ENCODE data around the gene PLEK. TPM values are rescaled to one million over a fixed set of nuclear protein-coding genes. Genes with fewer than 3 reads are reported as not detected.

PLEK gene
- total and polyA plus RNA-seq, 10 of the 15 experiments (the other 5 are each of a cell fraction or from before 2014, with no cell fraction given) = 229 to 804 (median 362) TPM

DNA sequence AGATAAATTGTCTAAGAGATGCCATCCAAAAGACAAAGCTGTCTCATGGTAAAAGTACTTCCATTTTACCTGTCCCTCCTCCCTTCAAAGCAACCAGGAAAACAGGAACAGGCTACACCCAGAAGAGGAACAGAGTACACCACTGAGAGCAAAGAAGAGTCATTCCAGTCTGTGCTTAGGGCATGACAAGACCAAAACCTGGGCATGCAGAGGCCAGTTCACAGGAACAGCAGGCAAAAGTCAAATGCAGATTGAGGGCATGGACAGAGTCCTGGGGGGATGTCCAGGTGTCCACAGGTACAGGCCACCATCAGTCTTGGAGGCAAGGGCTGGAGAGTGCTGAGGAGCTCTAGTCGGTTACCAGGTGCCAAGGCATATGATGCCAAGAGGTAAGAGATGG, 23.7 kb downstream of the PLEK start:
- Histone ChIP-seq H3K4me1 (ENCODE audit: control insufficient read depth, insufficient read depth, low read length) (peaks cover 58% of the 10 kb centered on the region), H3K79me2 (ENCODE audit: control insufficient read depth, insufficient read depth, low read length) (peaks cover 77% of the 10 kb centered on the region), H2AFZ (ENCODE audit: control insufficient read depth, low read depth, low read length) (no peak overlapping the region), H4K20me1 (ENCODE audit: control insufficient read depth, insufficient read depth) (no peaks in the 10 kb centered on the region), H3K9ac (ENCODE audit: control insufficient read depth, insufficient read depth, low read length) (peak overlapping the region; percentile 73), H3K36me3 (ENCODE audit: control insufficient read depth in 2 of 2, insufficient read depth in 2 of 2, low read length in 1 of 2) (peaks cover 18 to 46% of the 10 kb centered on the region in 2 experiments), H3K9me3 (replicated peaks; ENCODE audit: control insufficient read depth, insufficient read depth, low read length) (no peaks in the 10 kb centered on the region; the same call in 1 of the 3 replicates), H3K27me3 (replicated peaks in 1 of 2; ENCODE audit: control insufficient read depth in 2 of 2, insufficient read depth in 2 of 2, low read length in 1 of 2) (no peaks in the 10 kb centered on the region), H3K27ac (ENCODE audit: control insufficient read depth, insufficient read depth) (peak overlapping the region; percentile 90), H3K4me2 (ENCODE audit: control insufficient read depth, insufficient read depth) (peak overlapping the region; percentile 75), H3K4me3 (peak overlapping the region; percentile 62)
- ChIA-PET SMC1A (ENCODE audit: uncharacterized antibody, unreplicated experiment) (interaction anchor here (0.9 to 15.8 kb wide), 16 partner anchors 9 to 136 kb away, joined by 3 to 259 read pairs (median 14); partner anchors contain the start of gene PLEK), POLR2A (interaction anchor here (0.5 to 9.4 kb wide), 15 partner anchors 9 to 269 kb away, joined by 3 to 71 read pairs (median 6); partner anchors contain the start of gene PLEK), RAD21 (ENCODE audit: unreplicated experiment) (interaction anchor here (0.9 to 14.3 kb wide), 14 partner anchors 10 to 135 kb away, joined by 3 to 211 read pairs (median 25); partner anchors contain the start of gene PLEK), CTCF (interaction anchor here (0.8 to 8.5 kb wide), 20 partner anchors 9 to 266 kb away, joined by 3 to 85 read pairs (median 4); partner anchors contain the start of gene PLEK)
- FAIRE-seq (no peak), ATAC-seq (peak; percentile 29), DNase-seq (ENCODE audit: low read depth, low spot score) (no peak)
- in situ Hi-C loops (cut with MboI) (loop anchor here (25.0 kb wide), 1 partner anchor 1724 kb away; no protein-coding TSS in a partner anchor), intact Hi-C loops (cut with micrococcal nuclease; ENCODE audit: unreplicated experiment) (loop anchor here (1.0 kb wide), 2 partner anchors 36 to 53 kb away; no protein-coding TSS in a partner anchor)
- BruUV-seq (replicated peaks) = TSS peak; percentile 38
- WGBS (ENCODE audit: insufficient coverage, insufficient replicate concordance, low lambda C conversion rate, missing lambda C conversion rate) = 43% methylated on average over 1 of the region's 1 CpG
- TF ChIP-seq GABPA (IDR thresholded peaks at IDR 0.05; ENCODE audit: low read depth) (0 out of 2 replicates have a peak, but pooled peaks have one; percentile 15), SUPT20H (IDR thresholded peaks at IDR 0.05; ENCODE audit: borderline replicate concordance, control insufficient read depth, low read depth, low read length) (no peak), E2F8 (IDR thresholded peaks at IDR 0.05; ENCODE audit: low read depth, partially characterized antibody) (peak; percentile 15), POLR2AphosphoS5 (IDR thresholded peaks at IDR 0.05; ENCODE audit: low read length) (peak; percentile 89), STAT1 (conservative IDR thresholded peaks at IDR 0.05) (no peak), TBL1XR1 (IDR thresholded peaks at IDR 0.05; ENCODE audit: low read depth, low read length) (no peak; the same call in 1 of the 2 replicates), NFYB (IDR thresholded peaks at IDR 0.05; ENCODE audit: insufficient read depth, low read depth, low read length) (no peak), SMARCA5 (IDR thresholded peaks at IDR 0.05) (0 out of 2 replicates have a peak, but pooled peaks have one; percentile 56), WRNIP1 (IDR thresholded peaks at IDR 0.05; ENCODE audit: borderline replicate concordance, low read depth, low read length) (peak; percentile 97), FOS (IDR thresholded peaks at IDR 0.05; ENCODE audit: borderline replicate concordance, extremely low read depth, insufficient read length) (no peak), CREM (IDR thresholded peaks at IDR 0.05; ENCODE audit: low read depth) (peak; percentile 46; the same call in 1 of the 2 replicates), SPI1 (IDR thresholded peaks at IDR 0.05; ENCODE audit: borderline replicate concordance, insufficient read depth, low read depth, low read length) (peak; percentile 97), FOXK2 (IDR thresholded peaks at IDR 0.05) (no peak), SKIL (IDR thresholded peaks at IDR 0.05; ENCODE audit: low read depth, poor library complexity, severe bottlenecking) (no peak), HCFC1 (IDR thresholded peaks at IDR 0.05; ENCODE audit: low read length) (no peak)
- TF ChIP-seq, protein P1, sequence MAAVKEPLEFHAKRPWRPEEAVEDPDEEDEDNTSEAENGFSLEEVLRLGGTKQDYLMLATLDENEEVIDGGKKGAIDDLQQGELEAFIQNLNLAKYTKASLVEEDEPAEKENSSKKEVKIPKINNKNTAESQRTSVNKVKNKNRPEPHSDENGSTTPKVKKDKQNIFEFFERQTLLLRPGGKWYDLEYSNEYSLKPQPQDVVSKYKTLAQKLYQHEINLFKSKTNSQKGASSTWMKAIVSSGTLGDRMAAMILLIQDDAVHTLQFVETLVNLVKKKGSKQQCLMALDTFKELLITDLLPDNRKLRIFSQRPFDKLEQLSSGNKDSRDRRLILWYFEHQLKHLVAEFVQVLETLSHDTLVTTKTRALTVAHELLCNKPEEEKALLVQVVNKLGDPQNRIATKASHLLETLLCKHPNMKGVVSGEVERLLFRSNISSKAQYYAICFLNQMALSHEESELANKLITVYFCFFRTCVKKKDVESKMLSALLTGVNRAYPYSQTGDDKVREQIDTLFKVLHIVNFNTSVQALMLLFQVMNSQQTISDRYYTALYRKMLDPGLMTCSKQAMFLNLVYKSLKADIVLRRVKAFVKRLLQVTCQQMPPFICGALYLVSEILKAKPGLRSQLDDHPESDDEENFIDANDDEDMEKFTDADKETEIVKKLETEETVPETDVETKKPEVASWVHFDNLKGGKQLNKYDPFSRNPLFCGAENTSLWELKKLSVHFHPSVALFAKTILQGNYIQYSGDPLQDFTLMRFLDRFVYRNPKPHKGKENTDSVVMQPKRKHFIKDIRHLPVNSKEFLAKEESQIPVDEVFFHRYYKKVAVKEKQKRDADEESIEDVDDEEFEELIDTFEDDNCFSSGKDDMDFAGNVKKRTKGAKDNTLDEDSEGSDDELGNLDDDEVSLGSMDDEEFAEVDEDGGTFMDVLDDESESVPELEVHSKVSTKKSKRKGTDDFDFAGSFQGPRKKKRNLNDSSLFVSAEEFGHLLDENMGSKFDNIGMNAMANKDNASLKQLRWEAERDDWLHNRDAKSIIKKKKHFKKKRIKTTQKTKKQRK (IDR thresholded peaks at IDR 0.05; ENCODE audit: low read depth, low read length) = no peak

Measured in GM12878 (cell line).